K562 (cell line): ENCODE data around the gene LZTR1. TPM values are rescaled to one million over a fixed set of nuclear protein-coding genes. Genes with fewer than 3 reads are reported as not detected.
A peak's percentile ranks its signal among the peaks of the same experiment; 100 is the strongest.

Experiments used
- ATF2 ChIP-seq: sonication (generic); formaldehyde crosslinking; IDR thresholded peaks from 2 replicates; pipeline ENCODE4 v1.8.1; 2022; ENCODE audit warnings: missing genetic modification reagents
- CHD1 ChIP-seq: fragments of 200-600 bp; sonication (generic); IDR thresholded peaks from one replicate; pipeline ENCODE4 v1.6.1; 2012; ENCODE audit warnings: mild to moderate bottlenecking, moderate library complexity, low read length, inconsistent platforms
- EGR1 ChIP-seq: fragments of 450-650 bp; conservative IDR thresholded peaks from 2 replicates; pipeline ENCODE4 v1.6.1; 2017; ENCODE audit warnings: mild to moderate bottlenecking
- ESRRA ChIP-seq: fragments of 450-650 bp; IDR thresholded peaks from 2 replicates; pipeline ENCODE4 v1.6.1; 2014; ENCODE audit warnings: low read depth, mild to moderate bottlenecking, moderate library complexity, borderline replicate concordance
- HBP1 ChIP-seq: fragments of 450-650 bp; formaldehyde crosslinking; IDR thresholded peaks from 2 replicates; pipeline ENCODE4 v1.4.0; 2022; ENCODE audit warnings: missing genetic modification characterization
- HMGXB4 ChIP-seq: sonication (generic); formaldehyde crosslinking; IDR thresholded peaks from 2 replicates; pipeline ENCODE4 v1.8.1; 2023; ENCODE audit warnings: mild to moderate bottlenecking, missing genetic modification reagents
- JUN ChIP-seq, 2 experiments: sonication (generic) in 1 of 2; formaldehyde crosslinking in 1 of 2; IDR thresholded peaks; 2 replicates each; pipeline versions ENCODE4 v1.6.1 to v1.8.0; 2012 to 2022; ENCODE audit warnings: borderline replicate concordance in 2 of 2, mild to moderate bottlenecking in 2 of 2, improper control_type of control experiment in 1 of 2, low read depth in 1 of 2, low read length in 1 of 2, missing genetic modification reagents in 1 of 2
- KLF10 ChIP-seq: fragments of 250-450 bp; sonication (Bioruptor Pico); IDR thresholded peaks from 2 replicates; pipeline ENCODE4 v1.6.1; 2021; ENCODE audit warnings: matching md5 sums
- MCM3 ChIP-seq: fragments of 450-650 bp; IDR thresholded peaks from 2 replicates; pipeline ENCODE4 v1.6.1; 2016
- NR3C1 ChIP-seq: sonication (generic); formaldehyde crosslinking; IDR thresholded peaks from 2 replicates; pipeline ENCODE4 v1.8.1; 2022; ENCODE audit warnings: missing genetic modification reagents
- PCBP1 ChIP-seq: fragments of 200-400 bp; formaldehyde crosslinking; IDR thresholded peaks from 2 replicates; pipeline ENCODE4 v1.6.1; 2018; ENCODE audit warnings: mild to moderate bottlenecking, low read depth, low read length; ENCODE audit not compliant: poor library complexity, severe bottlenecking
- RBM14 ChIP-seq: fragments of 200-400 bp; formaldehyde crosslinking; IDR thresholded peaks from 2 replicates; pipeline ENCODE4 v1.6.1; 2018; ENCODE audit warnings: low read depth, mild to moderate bottlenecking, low read length, moderate library complexity, borderline replicate concordance; ENCODE audit not compliant: insufficient read depth
- SOX6 ChIP-seq: fragments of 450-650 bp; IDR thresholded peaks from 2 replicates; pipeline ENCODE4 v1.6.1; 2014; ENCODE audit warnings: mild to moderate bottlenecking
- TAF15 ChIP-seq: fragments of 200-400 bp; formaldehyde crosslinking; IDR thresholded peaks from 2 replicates; pipeline ENCODE4 v1.6.1; 2017; ENCODE audit warnings: mild to moderate bottlenecking, low read depth, low read length, moderate library complexity
- TGIF2 ChIP-seq: sonication (generic); formaldehyde crosslinking; IDR thresholded peaks from 2 replicates; pipeline ENCODE4 v1.8.1; 2022; ENCODE audit warnings: mild to moderate bottlenecking, missing genetic modification reagents, moderate library complexity
- YY1 ChIP-seq, 3 experiments: IDR thresholded peaks; 2 replicates each; pipeline ENCODE4 v1.6.1; 2011; ENCODE audit warnings: low read length in 2 of 3, mild to moderate bottlenecking in 2 of 3, moderate library complexity in 2 of 3, borderline replicate concordance in 1 of 3, control low read depth in 1 of 3, low read depth in 1 of 3; ENCODE audit not compliant: insufficient read depth in 3 of 3, insufficient replicate concordance in 2 of 3, control insufficient read depth in 1 of 3, insufficient read length in 1 of 3; ENCODE audit errors: extremely low read depth in 1 of 3
- ZBTB9 ChIP-seq: fragments of 450-650 bp; formaldehyde crosslinking; IDR thresholded peaks from 2 replicates; pipeline ENCODE4 v1.4.0; 2020; ENCODE audit warnings: mild to moderate bottlenecking, moderate library complexity
- ZNF124 ChIP-seq: sonication (generic); formaldehyde crosslinking; IDR thresholded peaks from 2 replicates; pipeline ENCODE4 v1.8.1; 2022; ENCODE audit warnings: missing genetic modification reagents
- ZNF830 ChIP-seq: fragments of 250-450 bp; sonication (Bioruptor Pico); IDR thresholded peaks from 2 replicates; pipeline ENCODE4 v1.5.0; 2021; ENCODE audit warnings: mild to moderate bottlenecking
- polyA plus RNA-seq, 8 experiments: library from polyadenylated mRNA; depleted of rRNA in 4 of 8; stranded (reverse) in 5 of 8; unstranded in 3 of 8; fragments of >200 nt; fragmentation: Nextera tagmentation in 2 of 8; fragmentation: Illumina TruSeq in 1 of 8; extraction: Ambion mirVana in 2 of 8; extraction: Trizol in 1 of 8; gene quantifications; 2 replicates each; pipeline versions ENCODE4 v1.2.1 to v1.2.3, GENCODE V29; 2011 to 2014; ENCODE audit warnings: inconsistent platforms in 1 of 8, missing spikeins in 1 of 8
- total RNA-seq, 7 experiments: library from RNA; depleted of rRNA in 6 of 7; stranded (reverse); fragments of >200 nt in 6 of 7; fragmentation: Illumina TruSeq in 2 of 7; extraction: Trizol in 2 of 7; gene quantifications; 2 replicates each; pipeline versions ENCODE4 v1.2.1 to v1.2.3, GENCODE V29; 2011 to 2021; ENCODE audit warnings: low replicate concordance in 1 of 7

The LZTR1 gene
- total and polyA plus RNA-seq, 9 of the 15 experiments (the other 6 are each of a cell fraction or from before 2014, with no cell fraction given), result 2.2 to 135 (median 63.0) TPM

GRCh38 chr22:20966883-20967696, 15.0 kb upstream of the LZTR1 start, which contains the start of gene AIFM3 (continued):
- no peak for TF ChIP-seq YY1 (IDR thresholded peaks at IDR 0.05; ENCODE audit: borderline replicate concordance in 1 of 3, control insufficient read depth in 1 of 3, extremely low read depth in 1 of 3, insufficient read depth in 3 of 3, insufficient read length in 1 of 3, insufficient replicate concordance in 2 of 3, low read depth in 1 of 3, low read length in 2 of 3)
- TF ChIP-seq RBM14, result 0 out of 2 replicates have a peak, but pooled peaks have one; percentile 60
- TF ChIP-seq KLF10 (CRISPR knock-in tag), result no peak
- TF ChIP-seq NR3C1 (CRISPR knock-in tag), result 0 out of 2 replicates have a peak, but pooled peaks have one; percentile 32
- TF ChIP-seq ZNF830, result 0 out of 2 replicates have a peak, but pooled peaks have one; percentile 46
- 0 out of 2 replicates have a peak, but pooled peaks have one; percentile 6 for TF ChIP-seq MCM3
- no peak; the same call in 1 of the 2 replicates for TF ChIP-seq ZBTB9
- TF ChIP-seq ZNF124 (CRISPR knock-in tag), result 0 out of 2 replicates have a peak, but pooled peaks have one; percentile 58
- 0 out of 2 replicates have a peak, but pooled peaks have one; percentile 28 for TF ChIP-seq HMGXB4 (CRISPR knock-in tag)
- TF ChIP-seq PCBP1, result peak; percentile 86
- TF ChIP-seq TGIF2 (CRISPR knock-in tag), result 0 out of 2 replicates have a peak, but pooled peaks have one; percentile 32
- peak; percentile 12; the same call in 1 of the 2 replicates for TF ChIP-seq ESRRA
- no peak for TF ChIP-seq SOX6
- 0 out of 2 replicates have a peak, but pooled peaks have one; percentile 45 for TF ChIP-seq HBP1 (CRISPR knock-in tag)
- TF ChIP-seq CHD1, result no peak
- 0 out of 2 replicates have a peak, but pooled peaks have one; percentile 25 for TF ChIP-seq ATF2
- TF ChIP-seq JUN (IDR thresholded peaks at IDR 0.05; ENCODE audit: borderline replicate concordance, low read depth, low read length), result no peak
- peak; percentile 72; the same call in 1 of the 2 replicates for TF ChIP-seq JUN (CRISPR knock-in tag; IDR thresholded peaks at IDR 0.05; ENCODE audit: borderline replicate concordance)
- TF ChIP-seq EGR1, result 0 out of 2 replicates have a peak, but pooled peaks have one; percentile 11
- TF ChIP-seq TAF15, result 0 out of 2 replicates have a peak, but pooled peaks have one; percentile 26
